ENCODE data around the gene KRT17.
"Not testable (repeated sequence)": the region's sequence is repeated elsewhere in the genome, so short reads cannot be mapped to it uniquely, and the experiment has no call there.

The KRT17 gene

GRCh38 chr17:41625602-41626001 is 1.2 kb upstream of the KRT17 start:
- TF ChIP-seq POLR2A (IDR thresholded peaks at IDR 0.05; ENCODE audit: low read depth, low read length), result no peak
- DNase-seq (ENCODE audit: insufficient read length, low spot score) (no peak), FAIRE-seq (no peak)

GRCh38 chr17:41623184-41623861 is 1.1 kb downstream of the KRT17 start:
- DNase-seq (ENCODE audit: insufficient read length, low spot score); FAIRE-seq: not testable (repeated sequence)

- FAIRE-seq; DNase-seq (ENCODE audit: insufficient read length, low spot score): not testable (repeated sequence)
These were observed 1.8 kb downstream of the KRT17 start for GRCh38 chr17:41622340-41623183.

- TF ChIP-seq POLR2A (IDR thresholded peaks at IDR 0.05; ENCODE audit: low read depth, low read length), result no peak
- DNase-seq (ENCODE audit: insufficient read length, low spot score) (no peak), FAIRE-seq (no peak)
These were observed 2.5 kb downstream of the KRT17 start for GRCh38 chr17:41621916-41622315.

GRCh38 chr17:41621435-41621817 is 2.9 kb downstream of the KRT17 start:
- FAIRE-seq; DNase-seq (ENCODE audit: insufficient read length, low spot score): not testable (repeated sequence)

- FAIRE-seq, result no peak
- no peak for DNase-seq (ENCODE audit: insufficient read length, low spot score)
These were observed 3.6 kb downstream of the KRT17 start for GRCh38 chr17:41620583-41621434.

GRCh38 chr17:41619927-41620582 is 4.3 kb downstream of the KRT17 start:
- not testable (repeated sequence) for DNase-seq (ENCODE audit: insufficient read length, low spot score); FAIRE-seq

More at GRCh38 chr17:41620583-41621434, 3.6 kb downstream of the KRT17 start:
- no peak for TF ChIP-seq POLR2A (IDR thresholded peaks at IDR 0.05; ENCODE audit: low read depth, low read length)

GRCh38 chr17:41619036-41619926 is 5.1 kb downstream of the KRT17 start:
- TF ChIP-seq POLR2A (IDR thresholded peaks at IDR 0.05; ENCODE audit: low read depth, low read length), result no peak
- FAIRE-seq (no peak), DNase-seq (ENCODE audit: insufficient read length, low spot score) (no peak)

GRCh38 chr17:41618341-41619035 is 5.9 kb downstream of the KRT17 start:
- no peak for TF ChIP-seq POLR2A (IDR thresholded peaks at IDR 0.05; ENCODE audit: low read depth, low read length)
- FAIRE-seq (no peak), DNase-seq (ENCODE audit: insufficient read length, low spot score) (no peak)

- DNase-seq (ENCODE audit: insufficient read length, low spot score), result no peak
- no peak for FAIRE-seq
- TF ChIP-seq POLR2A (IDR thresholded peaks at IDR 0.05; ENCODE audit: low read depth, low read length), result no peak
These were observed 6.7 kb downstream of the KRT17 start for GRCh38 chr17:41617698-41618097.

GRCh38 chr17:41617136-41617535 is 7.2 kb downstream of the KRT17 start:
- FAIRE-seq, result no peak
- no peak for DNase-seq (ENCODE audit: insufficient read length, low spot score)
- TF ChIP-seq POLR2A (IDR thresholded peaks at IDR 0.05; ENCODE audit: low read depth, low read length), result no peak

- FAIRE-seq; DNase-seq (ENCODE audit: insufficient read length, low spot score): not testable (repeated sequence)
These were observed 7.9 kb downstream of the KRT17 start for GRCh38 chr17:41616486-41616885.

Measured in H54 (cell line).